NCI-H2081 treated with DMSO at 0.1 percent for 48 hours (cell line): ENCODE results near the gene WRNIP1.
A peak's percentile ranks its signal among the peaks of the same experiment; 100 is the strongest.
"Not testable (repeated sequence)": the region's sequence is repeated elsewhere in the genome, so short reads cannot be mapped to it uniquely, and the experiment has no call there.

Experiments
- DNase-seq: peaks from one replicate; lab custom pipeline; 2025; lab: John Stamatoyannopoulos, UW

The WRNIP1 gene

DNA sequence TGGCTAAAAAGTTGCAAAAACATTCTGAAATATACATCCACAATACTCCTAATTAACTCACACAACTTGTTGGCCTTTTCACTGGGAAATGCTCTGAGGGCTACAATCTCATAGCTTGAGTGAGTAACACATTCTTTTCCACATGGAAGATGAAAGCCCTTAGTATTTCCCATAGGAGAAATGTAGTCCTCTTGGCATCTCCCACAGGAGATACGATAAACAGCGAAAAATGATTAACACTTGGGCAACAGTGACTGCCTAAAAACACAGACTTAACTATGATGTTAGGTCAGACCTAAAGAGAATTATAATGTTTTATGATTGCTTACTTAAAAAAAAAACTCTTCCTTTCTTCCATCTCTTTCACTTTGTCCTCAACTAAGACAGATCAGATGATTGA lies 23.4 kb upstream of the WRNIP1 start:
- no peak for DNase-seq

DNA sequence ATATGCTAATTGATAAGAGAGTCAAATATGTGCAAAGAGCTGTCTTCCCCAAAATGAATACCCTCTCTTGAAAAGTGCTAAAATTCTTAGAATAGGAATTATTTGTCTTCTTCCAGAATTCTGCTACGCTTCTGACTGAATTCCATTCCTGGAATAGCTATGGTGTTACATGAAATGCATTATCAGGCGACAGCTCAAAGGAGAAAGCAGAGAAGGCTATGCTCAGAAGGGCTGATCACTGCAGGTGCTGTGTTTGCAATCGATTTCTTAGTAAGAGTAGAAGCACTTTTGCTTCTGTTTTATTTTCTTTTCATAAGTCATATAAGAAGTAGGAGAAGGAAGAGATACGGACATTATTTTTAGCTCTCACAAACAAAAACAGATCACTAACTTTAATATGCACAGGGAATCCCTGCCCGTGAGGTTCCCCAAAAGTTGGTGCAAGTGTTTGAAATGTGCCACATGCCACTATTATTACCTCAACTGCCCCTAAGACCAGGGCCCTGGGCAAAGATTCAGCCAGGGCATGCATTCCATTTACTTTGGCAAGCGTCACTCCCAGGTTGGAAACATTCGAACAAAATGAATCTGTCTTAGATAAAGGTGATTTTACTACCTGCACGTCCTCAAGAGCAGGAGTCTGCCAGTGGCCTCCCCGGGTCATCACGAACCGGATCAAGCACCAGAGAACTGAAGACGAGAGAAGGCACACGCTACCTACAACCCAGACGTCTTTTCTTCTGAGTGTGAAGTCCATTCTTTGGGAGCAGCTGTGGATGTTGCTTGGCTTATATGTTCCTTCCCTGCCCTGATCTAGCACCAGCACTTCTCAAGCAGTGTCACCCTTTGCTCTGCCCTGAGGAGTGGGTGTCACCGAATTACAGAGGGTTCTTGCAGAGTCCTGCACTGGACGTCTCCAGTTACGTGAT lies 21.6 kb upstream of the WRNIP1 start:
- DNase-seq: no peak

DNA sequence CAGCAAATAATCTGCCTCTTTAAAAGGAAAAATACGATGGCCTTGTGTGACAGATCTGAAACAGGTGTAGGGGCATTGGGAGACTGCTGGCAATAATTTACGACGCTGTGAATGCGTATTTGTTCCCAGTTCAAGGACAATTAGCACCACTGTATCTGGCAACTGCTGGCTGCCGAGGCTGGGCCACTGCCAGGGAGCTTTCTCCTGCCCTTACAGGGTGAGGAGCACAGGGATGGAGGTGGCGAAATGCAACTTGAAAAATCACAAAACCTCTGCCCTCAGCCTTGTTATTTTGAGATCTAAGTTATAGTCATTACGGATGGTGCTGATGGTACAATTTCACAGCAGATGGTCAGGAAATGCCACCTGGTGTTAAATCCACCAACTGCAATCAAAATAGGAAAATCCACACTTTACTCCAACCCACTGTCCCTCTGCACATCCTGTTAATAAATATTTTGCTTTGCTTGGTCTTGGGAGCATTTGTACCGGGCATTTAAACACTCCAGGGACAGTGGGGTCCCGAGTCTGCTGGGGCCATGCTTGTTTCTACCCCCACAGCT lies 20.9 kb upstream of the WRNIP1 start:
- peak; percentile 49 for DNase-seq

DNA sequence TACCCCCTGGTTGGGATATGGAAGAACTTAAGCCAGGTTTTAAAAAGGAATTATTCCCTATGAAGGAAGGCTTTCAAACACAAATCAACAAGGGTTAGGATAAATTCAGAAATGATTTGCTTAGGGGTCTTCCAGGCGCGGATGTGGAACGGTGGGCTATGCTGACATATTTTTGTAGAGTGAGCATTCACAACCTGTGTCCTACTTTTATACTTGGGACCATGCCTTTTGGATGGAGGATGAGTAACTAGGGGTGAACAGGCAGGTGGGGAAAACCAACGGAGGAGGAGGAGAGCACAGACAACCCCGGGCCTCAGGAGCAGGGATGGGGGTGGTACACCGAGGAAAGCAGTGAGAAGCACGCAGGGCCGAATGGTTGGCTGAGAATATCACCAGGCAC lies 20.4 kb upstream of the WRNIP1 start:
- no peak for DNase-seq

DNA sequence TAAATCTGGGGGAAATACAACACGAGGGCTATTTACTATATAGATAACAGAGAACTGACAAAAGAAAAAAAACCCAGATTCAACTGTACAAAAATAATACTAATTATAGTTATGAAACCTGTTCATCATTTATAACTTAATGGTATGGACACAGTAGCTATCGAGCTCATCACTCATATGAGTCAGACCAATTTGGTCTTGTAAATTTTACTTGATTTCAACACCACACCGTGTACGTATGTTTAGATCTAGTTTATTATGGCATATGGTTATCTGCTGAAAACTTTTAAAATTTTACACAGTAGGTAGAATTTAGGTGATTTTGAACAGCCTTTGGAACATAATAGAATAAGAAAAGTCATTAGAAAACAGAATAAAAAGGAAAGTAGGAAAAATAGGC lies 19.9 kb upstream of the WRNIP1 start:
- DNase-seq: no peak

GRCh38 chr6:2746557-2747061 lies 18.6 kb upstream of the WRNIP1 start:
- DNase-seq: no peak

- DNase-seq: no peak
Observed at GRCh38 chr6:2748183-2748582, 17.0 kb upstream of the WRNIP1 start.

GRCh38 chr6:2749969-2750600 lies 15.1 kb upstream of the WRNIP1 start:
- no peak for DNase-seq

DNA sequence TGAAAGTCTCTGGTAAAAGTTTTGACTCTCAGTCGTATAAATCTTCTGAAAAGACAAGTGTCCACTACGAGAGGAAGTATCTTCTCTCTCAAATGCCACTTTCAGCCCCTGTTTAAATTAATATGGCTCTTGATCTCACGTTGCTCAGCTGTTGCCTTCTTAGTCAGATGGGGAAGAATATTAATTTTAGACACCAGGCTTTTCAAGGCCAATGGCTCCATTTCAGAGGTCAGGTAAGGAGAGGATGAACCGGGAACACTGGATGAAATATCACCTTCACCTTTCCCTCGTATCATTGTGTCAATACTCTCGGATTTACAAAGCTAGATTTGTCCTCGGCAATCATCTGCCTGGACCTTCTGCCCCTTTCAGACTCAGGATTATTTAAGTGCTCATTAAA lies 14.4 kb upstream of the WRNIP1 start, which contains the start of gene MYLK4:
MYLK4 (minus strand) TSS at position 91 of the 400 bp plus-strand sequence. CDS start 1,628 bp downstream, outside the sequence.
- no peak for DNase-seq

DNA sequence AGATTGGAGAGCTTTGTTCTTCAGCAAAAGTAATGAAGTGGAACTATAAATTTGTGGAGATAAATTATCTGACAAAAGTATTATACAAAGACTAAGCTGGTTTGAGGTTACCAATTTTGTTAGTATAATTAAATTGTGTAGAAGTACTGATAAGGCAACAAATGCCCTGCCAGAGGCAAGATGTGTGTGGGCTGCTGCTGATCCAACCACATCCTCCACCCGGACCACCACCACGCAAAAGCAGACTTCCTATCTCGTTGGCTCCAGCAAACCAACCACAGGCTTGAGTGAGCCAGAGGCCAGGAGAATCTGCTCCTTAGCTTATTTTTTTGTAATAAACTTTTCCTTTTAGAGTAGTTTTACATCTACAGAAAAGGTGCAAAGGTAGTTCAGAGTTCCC lies 13.3 kb upstream of the WRNIP1 start:
- no peak for DNase-seq

DNA sequence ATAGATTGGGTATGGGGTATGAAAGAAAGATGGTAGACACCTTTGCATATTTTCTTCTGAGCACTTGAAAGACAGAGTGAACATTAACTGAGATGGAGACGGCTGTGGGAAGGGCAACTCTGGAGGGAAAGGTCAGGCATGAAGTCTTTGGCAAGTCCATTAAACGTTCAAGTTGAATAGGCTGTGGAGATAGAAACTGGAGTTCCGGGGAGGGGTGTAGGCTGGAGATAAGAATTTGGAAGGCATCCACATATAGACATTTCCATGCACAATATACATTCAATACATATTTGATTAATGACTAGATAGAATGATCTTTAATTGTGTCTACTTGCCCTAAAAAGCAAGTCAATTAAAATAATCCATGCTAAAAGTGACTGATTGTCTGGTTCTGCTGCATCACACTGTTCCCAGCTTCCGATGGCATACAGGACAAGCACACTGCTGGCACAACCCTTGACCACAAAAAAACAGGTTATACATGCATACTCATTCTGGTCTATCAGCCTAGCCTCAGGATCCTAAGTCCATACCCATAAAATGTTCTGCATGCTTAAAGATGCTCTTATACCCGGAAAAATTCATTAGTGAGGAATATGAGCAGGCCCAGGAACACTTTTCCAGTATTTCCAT lies 12.6 kb upstream of the WRNIP1 start:
- DNase-seq: no peak

GRCh38 chr6:2753110-2753489 lies 12.1 kb upstream of the WRNIP1 start:
- DNase-seq: no peak

GRCh38 chr6:2753743-2754142 lies 11.4 kb upstream of the WRNIP1 start:
- DNase-seq: no peak

- no peak for DNase-seq
Observed at GRCh38 chr6:2754393-2754792, 10.8 kb upstream of the WRNIP1 start.

GRCh38 chr6:2754911-2755310 lies 10.3 kb upstream of the WRNIP1 start:
- no peak for DNase-seq

- DNase-seq: no peak
Observed at GRCh38 chr6:2755456-2755855, 9.7 kb upstream of the WRNIP1 start.

GRCh38 chr6:2756241-2756640 lies 9.0 kb upstream of the WRNIP1 start:
- no peak for DNase-seq

DNA sequence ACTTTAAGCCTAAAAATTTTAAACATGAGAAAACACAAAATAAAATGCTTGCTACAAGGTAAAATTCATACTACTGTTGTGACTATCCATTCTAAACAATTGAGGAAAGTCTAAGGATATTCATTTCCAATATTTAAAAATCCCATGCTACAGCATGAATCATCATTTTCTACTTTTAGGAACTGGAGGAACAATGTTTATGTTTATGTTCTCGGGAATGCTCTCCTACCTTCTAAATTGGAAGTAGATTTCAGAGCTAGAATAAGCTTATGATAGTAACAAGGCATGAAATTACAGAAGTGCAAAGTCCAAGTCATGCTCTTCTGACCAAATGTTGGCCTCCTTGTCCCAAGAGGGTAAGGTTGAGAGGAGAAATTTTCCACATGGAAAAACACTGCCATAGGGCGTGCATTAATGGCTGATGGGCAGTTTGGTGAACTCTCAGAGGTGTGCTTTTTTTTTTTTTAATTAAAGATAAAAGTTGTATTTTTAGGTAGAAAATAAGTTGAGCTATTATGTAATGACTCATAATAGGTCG lies 8.4 kb upstream of the WRNIP1 start:
- DNase-seq: no peak

DNA sequence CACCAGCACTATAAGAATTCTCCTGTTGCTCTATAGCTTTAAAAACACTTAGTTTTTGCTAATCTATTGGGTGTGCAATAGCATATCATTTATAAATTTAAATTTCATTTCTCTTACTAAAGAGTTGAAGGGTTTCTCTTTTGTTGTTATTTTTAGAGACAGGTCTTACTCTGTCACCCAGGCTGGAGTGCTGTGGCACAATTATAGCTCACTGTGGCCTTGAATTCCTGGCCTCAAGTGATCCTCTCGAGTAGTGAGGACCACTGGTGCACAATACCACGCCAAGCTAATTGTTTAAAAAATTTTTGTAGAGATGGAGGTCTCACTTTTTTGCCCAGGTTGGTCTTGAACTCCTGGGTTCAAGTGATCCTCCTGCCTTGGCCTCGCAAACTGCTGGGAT lies 6.2 kb upstream of the WRNIP1 start:
- DNase-seq: no peak

DNA sequence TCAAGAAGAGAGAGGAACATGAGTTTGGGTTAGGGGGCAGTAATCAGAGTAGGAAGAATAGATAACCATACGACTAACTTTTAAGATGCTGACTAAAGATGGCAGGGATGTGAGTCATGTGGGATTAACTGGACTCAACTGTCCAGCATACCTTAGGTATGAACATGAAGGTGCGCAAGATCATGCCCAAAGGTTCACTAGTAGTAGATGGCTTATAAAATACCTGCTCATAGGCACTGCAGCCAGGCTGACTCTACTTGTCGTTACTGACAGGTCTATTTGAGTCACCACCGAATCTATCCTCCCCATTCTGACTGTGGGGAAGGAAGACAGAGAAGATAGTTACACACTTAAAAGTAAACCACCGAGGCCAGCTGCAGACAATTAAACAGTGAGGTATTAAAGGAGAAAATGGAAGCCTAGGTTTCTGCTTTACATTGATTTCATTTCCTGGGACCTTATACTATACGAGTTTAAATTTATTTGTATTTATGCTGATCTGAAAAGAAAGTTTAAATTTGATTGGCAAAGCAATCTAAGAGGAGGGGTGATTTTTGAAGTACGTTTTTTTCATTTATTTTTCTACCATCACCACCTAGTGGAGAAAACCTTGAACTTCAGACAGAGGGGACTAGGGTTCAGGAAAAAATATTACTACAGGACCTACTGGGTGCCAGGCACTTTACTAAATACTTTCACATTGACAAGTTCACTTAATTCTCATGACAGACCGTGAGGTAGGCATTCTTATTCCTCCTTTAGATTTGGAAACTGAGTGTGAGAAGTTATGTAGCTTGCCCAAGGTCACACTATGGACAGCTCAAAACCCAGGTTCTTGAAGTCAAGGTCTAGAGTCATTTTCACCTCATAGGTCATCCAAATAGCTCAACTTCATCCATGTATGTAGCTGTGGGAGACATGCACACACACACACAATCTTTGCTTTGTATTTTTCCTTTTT lies 4.0 kb upstream of the WRNIP1 start:
- no peak for DNase-seq

DNA sequence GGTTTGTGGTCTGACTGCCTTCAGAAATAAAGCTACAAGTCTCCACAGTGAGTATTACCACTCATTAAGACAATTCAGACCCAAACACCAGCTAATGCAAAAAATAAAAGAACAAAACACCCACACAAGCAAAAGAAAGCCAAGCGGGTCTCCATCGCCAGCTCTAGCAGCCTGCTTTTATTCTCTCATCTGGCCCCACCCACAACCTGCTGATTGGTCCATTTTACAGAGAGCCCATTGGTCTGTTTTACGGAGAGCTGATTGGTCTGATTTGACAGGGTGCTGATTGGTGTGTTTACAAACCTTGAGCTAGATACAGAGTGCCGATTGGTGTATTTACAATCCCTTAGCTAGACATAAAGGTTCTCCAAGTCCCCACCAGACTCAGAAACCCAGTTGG lies 2.3 kb upstream of the WRNIP1 start:
- DNase-seq: not testable (repeated sequence)
